HG03060 (cell line): ENCODE data around the gene SH2D4B.

Experiments
- ATAC-seq: cut with Tn5 transposase; IDR thresholded peaks from one replicate; pipeline ENCODE4 v1.9.1; 2021; ENCODE audit warnings: low read depth, moderate number of reproducible peaks; ENCODE audit not compliant: unreplicated experiment

The SH2D4B gene

GRCh38 chr10:80669485-80669884 lies 131.8 kb downstream of the SH2D4B start:
- ATAC-seq, result no peak

- no peak for ATAC-seq
Observed at GRCh38 chr10:80670774-80671173, 133.1 kb downstream of the SH2D4B start.

GRCh38 chr10:80671847-80672246 lies 134.1 kb downstream of the SH2D4B start:
- no peak for ATAC-seq

GRCh38 chr10:80672613-80673012 lies 134.9 kb downstream of the SH2D4B start:
- ATAC-seq, result no peak

- ATAC-seq, result no peak
Observed at GRCh38 chr10:80674809-80675208, 137.1 kb downstream of the SH2D4B start.

- ATAC-seq, result no peak
Observed at GRCh38 chr10:80681142-80681541, 143.4 kb downstream of the SH2D4B start.

DNA sequence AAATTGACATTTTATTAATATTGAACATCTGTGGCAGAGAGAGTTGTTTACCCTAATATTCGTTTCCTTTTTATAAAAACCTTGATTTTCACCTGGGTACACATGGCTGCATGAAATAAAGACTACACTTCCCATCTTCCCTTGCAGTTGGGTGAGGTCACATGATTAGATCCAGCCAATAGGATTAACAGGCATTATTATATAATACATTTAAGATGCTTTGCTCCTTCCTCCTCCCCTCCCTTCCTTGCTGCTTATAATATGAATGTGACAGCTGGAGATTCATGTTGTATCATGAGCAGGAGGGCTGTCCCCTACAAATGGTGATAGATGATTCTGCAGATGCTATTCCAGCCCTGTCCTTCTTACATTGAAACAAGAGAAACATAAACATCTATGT lies 146.6 kb downstream of the SH2D4B start:
- no peak for ATAC-seq

GRCh38 chr10:80685355-80685754 lies 147.7 kb downstream of the SH2D4B start:
- ATAC-seq, result no peak

- ATAC-seq, result no peak
Observed at GRCh38 chr10:80686734-80687475, 149.2 kb downstream of the SH2D4B start.

- no peak for ATAC-seq
Observed at GRCh38 chr10:80687476-80687789, 149.7 kb downstream of the SH2D4B start.

DNA sequence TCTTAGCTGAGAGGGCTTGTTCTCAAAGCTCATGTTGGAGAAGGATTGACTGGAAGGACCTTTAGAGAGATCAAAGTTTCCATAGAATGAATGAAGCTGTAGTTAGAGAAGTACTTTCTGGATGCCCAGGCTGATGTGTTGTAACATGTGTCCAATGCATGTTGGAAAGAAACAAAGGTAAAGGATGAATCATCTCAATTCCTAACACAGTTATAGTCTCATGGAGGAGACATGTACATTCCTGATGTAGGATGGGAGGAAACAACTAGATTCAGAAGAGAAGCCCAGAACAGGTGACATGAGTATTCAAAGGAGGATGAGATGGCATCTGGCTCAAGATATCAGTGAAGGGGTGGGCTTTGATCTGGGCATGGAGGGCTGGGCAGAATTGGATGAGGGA lies 152.7 kb downstream of the SH2D4B start:
- ATAC-seq, result no peak

DNA sequence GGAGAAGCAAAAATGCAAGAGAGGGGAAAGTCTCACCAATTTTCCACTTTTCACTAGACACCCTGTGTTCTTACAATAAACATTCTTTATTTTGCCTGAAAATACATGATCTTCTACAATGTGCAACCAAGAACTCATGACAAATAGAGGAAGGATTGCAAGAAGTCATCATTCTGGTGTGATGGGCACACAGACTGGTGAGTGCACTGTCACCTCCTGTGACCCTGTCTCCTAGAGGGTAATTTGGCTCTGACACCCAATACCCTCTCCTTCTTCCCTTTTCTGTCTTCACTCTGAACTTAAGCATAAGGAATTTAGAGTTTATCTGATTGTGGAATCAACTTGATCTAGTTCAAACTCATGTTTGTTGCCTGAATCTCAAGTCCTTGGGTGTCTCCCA lies 153.7 kb downstream of the SH2D4B start:
- ATAC-seq, result no peak

- no peak for ATAC-seq
Observed at GRCh38 chr10:80693565-80693964, 155.9 kb downstream of the SH2D4B start.

- no peak for ATAC-seq
Observed at GRCh38 chr10:80694930-80695329, 157.2 kb downstream of the SH2D4B start.
